Measurements from ENCODE around the gene PFKFB4. TPM values are rescaled to one million over a fixed set of nuclear protein-coding genes. Genes with fewer than 3 reads are reported as not detected.
"Not testable (repeated sequence)": the region's sequence is repeated elsewhere in the genome, so short reads cannot be mapped to it uniquely, and the experiment has no call there.

Gene PFKFB4
- total RNA-seq, 2 experiments from 2014 or later, result 5.1 to 5.4 TPM

DNA sequence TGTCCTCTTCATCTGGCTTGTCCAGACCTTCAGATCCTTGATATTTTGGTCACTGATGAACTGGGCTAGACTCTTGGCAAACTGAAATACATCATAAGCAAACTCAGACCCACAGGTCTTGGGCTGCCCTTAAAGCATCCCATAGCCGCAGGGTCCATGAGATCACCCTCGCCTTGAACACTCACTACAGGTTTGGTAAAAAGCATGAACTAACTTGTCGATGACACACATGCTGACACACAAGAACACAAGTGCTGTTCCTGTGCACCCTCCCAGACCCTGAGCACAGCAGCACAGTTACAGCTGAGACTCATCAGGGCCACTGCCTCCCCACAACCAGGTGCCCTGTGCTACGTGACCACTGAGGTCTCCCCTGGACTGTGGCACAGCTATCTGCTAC is 21.0 kb downstream of the PFKFB4 start:
- Mint-ChIP-seq H3K27ac (no peak overlapping the region), H3K36me3 (ENCODE audit: low read depth) (peaks cover 3% of the 10 kb centered on the region), H3K27me3 (ENCODE audit: low read depth) (no peaks in the 10 kb centered on the region), H3K4me3 (no peak overlapping the region), H3K4me1 (ENCODE audit: low read depth) (no peaks in the 10 kb centered on the region), H3K9me3 (no peaks in the 10 kb centered on the region)
- DNase-seq, result no peak
- CTCF ChIA-PET, result no interaction called here
- intact Hi-C loops (cut with micrococcal nuclease), result no loop called here

DNA sequence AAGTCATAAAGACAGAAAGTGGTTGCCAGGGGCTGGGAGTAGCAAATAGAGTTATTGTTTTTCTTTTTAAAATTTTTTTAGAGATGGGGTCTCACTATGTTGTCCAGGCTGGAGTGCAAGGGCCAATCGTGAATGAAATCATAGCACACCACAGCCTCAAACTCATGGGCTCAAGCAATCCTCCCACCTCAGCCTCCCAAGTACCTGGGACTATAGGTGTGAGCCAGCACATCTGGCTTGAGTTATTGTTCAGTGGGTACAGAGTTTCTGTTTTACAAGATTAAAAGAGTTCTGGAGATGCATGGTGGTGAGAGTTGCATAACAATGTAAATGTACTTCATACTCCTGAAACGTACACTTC is 23.6 kb downstream of the PFKFB4 start:
- CTCF ChIA-PET, result interaction anchor here (0.6 to 1.6 kb wide), 3 partner anchors 26 to 132 kb away, joined by 3 to 4 read pairs (median 3); no protein-coding TSS in a partner anchor

GRCh38 chr3:48532271-48532976 is 24.2 kb downstream of the PFKFB4 start:
- DNase-seq, result no peak
- H3K9me3 Mint-ChIP-seq, result no peaks in the 10 kb centered on the region
- CTCF ChIA-PET, result interaction anchor here (0.8 to 1.6 kb wide), 4 partner anchors 17 to 96 kb away, joined by 3 to 4 read pairs (median 3); no protein-coding TSS in a partner anchor
- H3K36me3 Mint-ChIP-seq (ENCODE audit: low read depth), result peaks cover 5% of the 10 kb centered on the region
- intact Hi-C loops (cut with micrococcal nuclease), result no loop called here
- H3K27me3 Mint-ChIP-seq (ENCODE audit: low read depth), result no peaks in the 10 kb centered on the region
- no peaks in the 10 kb centered on the region for H3K4me1 Mint-ChIP-seq (ENCODE audit: low read depth)
- H3K4me3 Mint-ChIP-seq, result no peak overlapping the region
- no peak overlapping the region for H3K27ac Mint-ChIP-seq

More for the DNA sequence above, 23.6 kb downstream of the PFKFB4 start:
- Mint-ChIP-seq H3K4me1 (ENCODE audit: low read depth) (no peaks in the 10 kb centered on the region), H3K9me3 (no peaks in the 10 kb centered on the region), H3K27ac (no peak overlapping the region), H3K27me3 (ENCODE audit: low read depth) (no peaks in the 10 kb centered on the region), H3K4me3 (no peak overlapping the region), H3K36me3 (ENCODE audit: low read depth) (peaks cover 4% of the 10 kb centered on the region)
- no peak for DNase-seq
- intact Hi-C loops (cut with micrococcal nuclease), result no loop called here

DNA sequence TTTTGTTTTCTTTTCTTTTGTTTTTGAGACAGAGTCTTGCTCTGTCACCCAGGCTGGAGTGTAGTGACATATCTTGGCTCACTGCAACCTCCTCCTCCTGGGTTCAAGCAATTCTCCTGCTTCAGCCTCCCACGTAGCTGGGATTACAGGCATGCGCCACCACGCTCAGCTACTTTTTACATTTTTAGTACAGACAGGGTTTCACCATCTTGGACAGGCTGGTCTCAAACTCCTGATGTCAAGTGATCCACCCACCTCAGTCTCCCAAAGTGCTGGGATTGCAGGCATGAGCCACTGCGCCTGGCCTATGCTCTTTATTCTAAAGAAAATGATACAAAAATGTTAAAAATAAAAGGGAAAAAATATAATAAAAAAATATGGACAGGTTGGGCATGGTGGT is 25.9 kb downstream of the PFKFB4 start:
- CTCF ChIA-PET, result interaction anchor here (2.1 kb wide), 1 partner anchor 19 kb away, joined by 11 read pairs; no protein-coding TSS in a partner anchor
- H3K27me3 Mint-ChIP-seq (ENCODE audit: low read depth); DNase-seq; H3K4me3 Mint-ChIP-seq; intact Hi-C loops (cut with micrococcal nuclease); H3K27ac Mint-ChIP-seq; H3K9me3 Mint-ChIP-seq; H3K4me1 Mint-ChIP-seq (ENCODE audit: low read depth); H3K36me3 Mint-ChIP-seq (ENCODE audit: low read depth): not testable (repeated sequence)

GRCh38 chr3:48528754-48529153 is 27.8 kb downstream of the PFKFB4 start:
- no peaks in the 10 kb centered on the region for H3K4me1 Mint-ChIP-seq (ENCODE audit: low read depth)
- H3K27ac Mint-ChIP-seq, result no peak overlapping the region

GRCh38 chr3:48528048-48528447 is 28.6 kb downstream of the PFKFB4 start:
- Mint-ChIP-seq H3K27me3 (ENCODE audit: low read depth) (no peaks in the 10 kb centered on the region), H3K36me3 (ENCODE audit: low read depth) (peaks cover 4% of the 10 kb centered on the region), H3K4me3 (no peak overlapping the region), H3K27ac (no peak overlapping the region), H3K4me1 (ENCODE audit: low read depth) (no peaks in the 10 kb centered on the region), H3K9me3 (no peaks in the 10 kb centered on the region)
- intact Hi-C loops (cut with micrococcal nuclease), result no loop called here
- no peak for DNase-seq
- CTCF ChIA-PET, result interaction anchor here (1.6 kb wide), 1 partner anchor 92 kb away, joined by 4 read pairs; no protein-coding TSS in a partner anchor

More at GRCh38 chr3:48528754-48529153, 27.8 kb downstream of the PFKFB4 start:
- Mint-ChIP-seq H3K9me3 (no peaks in the 10 kb centered on the region), H3K36me3 (ENCODE audit: low read depth) (peaks cover 4% of the 10 kb centered on the region), H3K4me3 (no peak overlapping the region), H3K27me3 (ENCODE audit: low read depth) (no peaks in the 10 kb centered on the region)
- no peak for DNase-seq
- CTCF ChIA-PET, result interaction anchor here (1.6 kb wide), 1 partner anchor 92 kb away, joined by 4 read pairs; no protein-coding TSS in a partner anchor
- intact Hi-C loops (cut with micrococcal nuclease), result no loop called here

- CTCF ChIA-PET, result no interaction called here
- H3K36me3 Mint-ChIP-seq (ENCODE audit: low read depth), result peaks cover 4% of the 10 kb centered on the region
- H3K4me1 Mint-ChIP-seq (ENCODE audit: low read depth), result peaks cover under 1% of the 10 kb centered on the region
- H3K27me3 Mint-ChIP-seq (ENCODE audit: low read depth), result no peaks in the 10 kb centered on the region
- H3K27ac Mint-ChIP-seq, result no peak overlapping the region
- intact Hi-C loops (cut with micrococcal nuclease), result no loop called here
- no peak overlapping the region for H3K4me3 Mint-ChIP-seq
- no peak for DNase-seq
- H3K9me3 Mint-ChIP-seq, result no peaks in the 10 kb centered on the region
Observed at GRCh38 chr3:48524970-48525369, 31.6 kb downstream of the PFKFB4 start.

DNA sequence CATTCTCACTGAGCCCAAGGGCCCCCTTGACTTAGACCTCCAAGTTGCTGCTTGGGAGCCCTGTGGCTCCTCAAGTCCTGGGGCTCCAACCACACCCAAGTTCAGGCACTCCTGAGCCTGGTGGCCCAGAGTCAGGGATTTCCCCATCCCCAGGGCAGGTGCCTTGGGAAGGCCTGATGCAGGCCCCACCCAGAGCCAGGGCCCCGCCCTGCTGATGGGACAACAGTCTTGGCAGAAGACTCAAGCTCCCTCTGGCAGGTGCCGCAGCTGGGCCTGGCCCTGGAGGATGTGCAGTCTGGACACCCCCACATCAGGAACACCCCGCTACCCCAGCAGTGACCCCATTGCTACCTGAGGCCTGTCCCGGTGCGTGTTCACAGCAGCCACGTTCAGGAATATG is 35.0 kb downstream of the PFKFB4 start:
- Mint-ChIP-seq H3K4me1 (ENCODE audit: low read depth) (peaks cover 33% of the 10 kb centered on the region), H3K4me3 (no peak overlapping the region), H3K36me3 (ENCODE audit: low read depth) (no peaks in the 10 kb centered on the region), H3K27me3 (ENCODE audit: low read depth) (no peaks in the 10 kb centered on the region), H3K27ac (no peak overlapping the region), H3K9me3 (no peaks in the 10 kb centered on the region)
- CTCF ChIA-PET, result interaction anchor here (0.5 to 1.6 kb wide), 2 partner anchors 28 to 48 kb away, joined by 3 to 4 read pairs; no protein-coding TSS in a partner anchor
- no peak for DNase-seq
- intact Hi-C loops (cut with micrococcal nuclease), result no loop called here

GRCh38 chr3:48519277-48519643 is 37.3 kb downstream of the PFKFB4 start:
- H3K4me1 Mint-ChIP-seq (ENCODE audit: low read depth), result peaks cover 55% of the 10 kb centered on the region
- no peaks in the 10 kb centered on the region for H3K9me3 Mint-ChIP-seq
- H3K27me3 Mint-ChIP-seq (ENCODE audit: low read depth), result no peaks in the 10 kb centered on the region
- intact Hi-C loops (cut with micrococcal nuclease), result no loop called here
- H3K27ac Mint-ChIP-seq, result no peak overlapping the region
- CTCF ChIA-PET, result interaction anchor here (1.0 kb wide), 1 partner anchor 83 kb away, joined by 3 read pairs; no protein-coding TSS in a partner anchor
- no peak overlapping the region for H3K4me3 Mint-ChIP-seq
- DNase-seq, result no peak
- no peaks in the 10 kb centered on the region for H3K36me3 Mint-ChIP-seq (ENCODE audit: low read depth)

DNA sequence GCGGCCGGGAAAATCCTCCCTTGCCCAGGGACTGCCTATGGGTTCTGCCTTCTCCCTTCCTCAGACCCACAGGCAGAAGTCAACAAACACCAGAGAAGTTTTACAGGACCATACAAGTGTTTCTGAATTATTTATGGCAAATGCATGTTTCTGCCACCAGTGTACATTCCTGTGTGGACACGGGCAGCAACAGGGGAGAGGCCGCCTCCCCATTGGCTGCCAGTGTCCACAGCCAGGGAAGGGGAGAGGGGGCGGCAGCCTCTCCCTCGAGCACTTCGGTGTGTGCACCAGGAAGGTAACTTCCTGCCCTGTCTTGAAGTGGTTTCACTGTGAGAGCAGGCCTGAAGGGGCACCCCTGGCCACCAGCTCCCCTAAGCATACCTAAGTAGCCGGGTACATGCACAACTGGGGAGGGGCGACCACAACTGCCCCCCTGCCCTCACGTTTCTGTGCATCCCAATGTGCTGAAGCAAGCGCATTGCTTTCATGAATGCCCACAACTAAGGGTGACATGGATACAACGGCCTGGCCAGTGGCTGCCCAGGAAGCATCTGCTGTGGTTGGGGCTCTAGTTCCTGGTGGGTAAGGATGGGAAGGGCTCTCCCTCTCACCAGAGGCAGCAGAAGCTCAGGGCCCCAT is 37.8 kb downstream of the PFKFB4 start:
- Mint-ChIP-seq H3K27ac (no peak overlapping the region), H3K4me3 (no peak overlapping the region), H3K9me3 (no peaks in the 10 kb centered on the region), H3K4me1 (ENCODE audit: low read depth) (peaks cover 60% of the 10 kb centered on the region), H3K36me3 (ENCODE audit: low read depth) (no peaks in the 10 kb centered on the region), H3K27me3 (ENCODE audit: low read depth) (no peaks in the 10 kb centered on the region)
- CTCF ChIA-PET, result interaction anchor here (1.0 kb wide), 1 partner anchor 83 kb away, joined by 3 read pairs; no protein-coding TSS in a partner anchor
- DNase-seq, result no peak
- intact Hi-C loops (cut with micrococcal nuclease), result no loop called here

DNA sequence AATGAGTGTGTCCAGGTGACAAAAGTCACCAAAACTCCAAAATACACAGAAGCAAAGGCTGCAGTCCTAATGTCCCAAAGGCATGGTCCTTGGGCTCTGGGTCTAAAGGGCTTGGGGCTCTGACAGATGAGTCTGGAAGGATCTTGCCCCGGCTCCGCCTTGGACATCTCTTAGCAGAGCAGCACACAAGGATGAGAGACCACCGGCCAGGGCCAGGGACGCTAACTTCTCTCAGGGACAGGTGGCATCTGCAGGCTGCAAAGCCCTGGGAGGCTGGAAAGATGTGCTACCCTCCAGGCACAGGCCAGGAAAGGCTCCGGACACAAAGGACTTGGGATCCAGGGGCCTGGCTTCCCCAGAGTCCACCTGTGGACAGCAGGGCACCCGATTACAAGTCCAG is 38.5 kb downstream of the PFKFB4 start:
- Mint-ChIP-seq H3K27ac (no peak overlapping the region), H3K36me3 (ENCODE audit: low read depth) (no peaks in the 10 kb centered on the region), H3K9me3 (no peaks in the 10 kb centered on the region), H3K4me1 (ENCODE audit: low read depth) (peaks cover 61% of the 10 kb centered on the region), H3K27me3 (ENCODE audit: low read depth) (no peaks in the 10 kb centered on the region), H3K4me3 (no peak overlapping the region)
- no peak for DNase-seq
- CTCF ChIA-PET, result no interaction called here
- intact Hi-C loops (cut with micrococcal nuclease), result no loop called here

DNA sequence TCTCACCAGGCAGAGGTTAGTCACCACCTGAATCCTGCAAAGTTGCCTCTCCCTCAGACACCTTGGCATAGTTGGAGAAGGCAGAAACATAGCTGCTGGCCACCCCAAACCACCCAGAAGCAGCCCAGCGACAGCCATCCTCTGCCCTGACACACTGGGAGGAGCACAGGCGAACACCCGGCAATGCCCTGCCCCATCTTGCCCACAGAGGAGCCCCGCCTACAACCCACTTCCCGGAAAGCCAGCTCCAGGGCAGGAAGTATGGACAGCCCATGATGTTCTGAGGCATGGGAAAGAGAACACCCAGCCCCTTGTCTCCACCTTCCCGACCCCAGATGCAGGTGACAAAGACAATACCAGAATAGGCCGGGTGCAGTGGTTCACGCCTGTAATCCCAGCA is 40.0 kb downstream of the PFKFB4 start:
- no peaks in the 10 kb centered on the region for H3K36me3 Mint-ChIP-seq (ENCODE audit: low read depth)
- H3K4me1 Mint-ChIP-seq (ENCODE audit: low read depth), result peaks cover 65% of the 10 kb centered on the region
- no peaks in the 10 kb centered on the region for H3K9me3 Mint-ChIP-seq
- no peaks in the 10 kb centered on the region for H3K27me3 Mint-ChIP-seq (ENCODE audit: low read depth)
- H3K27ac Mint-ChIP-seq, result peak overlapping the region; percentile 76
- no peak overlapping the region for H3K4me3 Mint-ChIP-seq
- DNase-seq, result peak; percentile 58
- intact Hi-C loops (cut with micrococcal nuclease), result no loop called here
- CTCF ChIA-PET, result interaction anchor here (0.7 to 1.3 kb wide), 4 partner anchors 12 to 116 kb away, joined by 3 to 4 read pairs (median 4); no protein-coding TSS in a partner anchor

Data from activated naive CD4-positive, alpha-beta T cell treated with anti-CD3 and anti-CD28 coated beads for 36 hours (primary cell).